Measurements from ENCODE around the gene SH2D2A. TPM values are rescaled to one million over a fixed set of nuclear protein-coding genes. Genes with fewer than 3 reads are reported as not detected.

The SH2D2A gene
- total and polyA plus RNA-seq, 4 donors, result 1.1 to 3.0 (median 2.0) TPM

- WGBS, 2 donors, result 63 to 81% methylated on average over 12 to 14 of the region's 14 CpGs
- TF ChIP-seq CTCF (IDR thresholded peaks at IDR 0.05; ENCODE audit: control extremely low read depth, extremely low read depth), result no peak
- ATAC-seq (ENCODE audit: insufficient read depth, low FRiP score) (no peak), DNase-seq (no peak)
- peaks cover 0 to under 1% (median 0%) of the 10 kb centered on the region in 4 donors for H3K9me3 ChIP-seq (ENCODE audit: control insufficient read depth in 4 of 4, insufficient read depth in 3 of 4, low read length in 3 of 4)
- H3K27ac ChIP-seq (ENCODE audit: low read depth in 1 of 2, low read length in 1 of 2), result no peak overlapping the region
- H3K4me1 ChIP-seq (ENCODE audit: control insufficient read depth in 5 of 5, insufficient read depth in 5 of 5, low read length in 5 of 5), result peaks cover 0 to 5% (median 0%) of the 10 kb centered on the region in 5 donors
- no peak overlapping the region for H3K9ac ChIP-seq (ENCODE audit: insufficient read depth in 1 of 2, low read length in 2 of 2)
- peaks cover 0 to 51% (median 31%) of the 10 kb centered on the region in 3 donors for H3K27me3 ChIP-seq (ENCODE audit: control insufficient read depth in 3 of 3, insufficient read depth in 3 of 3, low read length in 2 of 3)
- H3K36me3 ChIP-seq (ENCODE audit: control insufficient read depth in 4 of 4, insufficient read depth in 4 of 4, low read length in 4 of 4), result no peaks in the 10 kb centered on the region
- H3K4me3 ChIP-seq, result no peak overlapping the region
Observed at GRCh38 chr1:156840898-156841279, 24.2 kb upstream of the SH2D2A start.

GRCh38 chr1:156840186-156840897, 23.7 kb upstream of the SH2D2A start:
- ATAC-seq (ENCODE audit: insufficient read depth, low FRiP score), result no peak
- Histone ChIP-seq H3K27me3 (ENCODE audit: control insufficient read depth in 3 of 3, insufficient read depth in 3 of 3, low read length in 2 of 3) (peaks cover 0 to 45% (median 35%) of the 10 kb centered on the region in 3 donors), H3K9me3 (ENCODE audit: control insufficient read depth in 4 of 4, insufficient read depth in 3 of 4, low read length in 3 of 4) (no peaks in the 10 kb centered on the region), H3K9ac (ENCODE audit: insufficient read depth in 1 of 2, low read length in 2 of 2) (no peak overlapping the region), H3K36me3 (ENCODE audit: control insufficient read depth in 4 of 4, insufficient read depth in 4 of 4, low read length in 4 of 4) (no peaks in the 10 kb centered on the region), H3K4me3 (no peak overlapping the region), H3K4me1 (ENCODE audit: control insufficient read depth in 5 of 5, insufficient read depth in 5 of 5, low read length in 5 of 5) (peaks cover 0 to 5% (median 0%) of the 10 kb centered on the region in 5 donors), H3K27ac (ENCODE audit: low read depth in 1 of 2, low read length in 1 of 2) (no peak overlapping the region)
- no peak for TF ChIP-seq CTCF (IDR thresholded peaks at IDR 0.05; ENCODE audit: control extremely low read depth, extremely low read depth)
- WGBS, 2 donors, result 58 to 68% methylated on average over 7 to 8 of the region's 8 CpGs
- no peak for DNase-seq

- Histone ChIP-seq H3K27me3 (ENCODE audit: control insufficient read depth in 3 of 3, insufficient read depth in 3 of 3, low read length in 2 of 3) (peaks cover 0 to 43% (median 34%) of the 10 kb centered on the region in 3 donors), H3K4me1 (ENCODE audit: control insufficient read depth in 5 of 5, insufficient read depth in 5 of 5, low read length in 5 of 5) (no peaks in the 10 kb centered on the region), H3K4me3 (no peak overlapping the region), H3K9ac (ENCODE audit: insufficient read depth in 1 of 2, low read length in 2 of 2) (no peak overlapping the region), H3K36me3 (ENCODE audit: control insufficient read depth in 4 of 4, insufficient read depth in 4 of 4, low read length in 4 of 4) (no peaks in the 10 kb centered on the region), H3K27ac (ENCODE audit: low read depth in 1 of 2, low read length in 1 of 2) (no peak overlapping the region), H3K9me3 (ENCODE audit: control insufficient read depth in 4 of 4, insufficient read depth in 3 of 4, low read length in 3 of 4) (no peaks in the 10 kb centered on the region)
- DNase-seq (no peak), ATAC-seq (ENCODE audit: insufficient read depth, low FRiP score) (no peak)
- 38 to 46% methylated on average over 9 of the region's 9 CpGs for WGBS, 2 donors
- TF ChIP-seq CTCF (IDR thresholded peaks at IDR 0.05; ENCODE audit: control extremely low read depth, extremely low read depth), result no peak
Observed at GRCh38 chr1:156839426-156840109, 22.9 kb upstream of the SH2D2A start.

All from lung (tissue), 12 donors.